ENCODE measurements around the gene FNIP1. TPM values are rescaled to one million over a fixed set of nuclear protein-coding genes. Genes with fewer than 3 reads are reported as not detected.
A peak's percentile ranks its signal among the peaks of the same experiment; 100 is the strongest.

Gene FNIP1
- total and polyA plus RNA-seq, 9 of the 15 experiments (the other 6 are each of a cell fraction or from before 2014, with no cell fraction given) = 5.0 to 32.8 (median 18.4) TPM

DNA sequence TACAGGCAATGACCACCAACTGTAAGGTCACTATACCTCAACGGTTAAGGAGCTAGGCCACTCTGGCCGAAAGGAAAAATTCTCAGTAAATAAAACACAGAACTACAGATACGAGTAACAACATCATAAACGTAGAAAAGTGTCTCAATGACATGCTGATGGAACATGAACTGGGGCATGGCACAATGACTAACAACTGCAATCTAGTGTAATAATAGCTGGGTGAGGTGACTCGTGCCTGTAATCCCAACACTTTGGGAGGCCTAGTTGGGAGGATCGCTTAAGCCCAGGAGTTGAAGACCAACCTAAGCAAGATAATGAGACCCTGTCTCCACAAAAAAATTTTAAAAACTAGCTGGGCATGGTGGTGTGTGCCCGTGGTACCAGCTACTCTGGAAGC lies 152.0 kb downstream of the FNIP1 start (continued):
- TF ChIP-seq CEBPG (CRISPR knock-in tag; IDR thresholded peaks at IDR 0.05) = no peak
- peak in 1 of 2 experiments; percentile 57; a peak in 2 of 4 replicates for TF ChIP-seq CEBPG (tag; conservative IDR thresholded peaks at IDR 0.05 in 1 of 2, IDR thresholded peaks at IDR 0.05 in 1 of 2)
- TF ChIP-seq EWSR1 (IDR thresholded peaks at IDR 0.05; ENCODE audit: borderline replicate concordance, low read depth, partially characterized antibody) = no peak

GRCh38 chr5:131644370-131644769 lies 152.4 kb downstream of the FNIP1 start:
- in situ Hi-C loops (cut with MboI) = no loop called here
- BruUV-seq (replicated peaks) = no TSS peak
- DNase-seq (ENCODE audit: extremely low read depth in 1 of 4, low spot score in 3 of 4) (no peak), FAIRE-seq (no peak), ATAC-seq (no peak)
- WGBS (ENCODE audit: insufficient coverage, low coverage, missing lambda C conversion rate) = 88% methylated on average over 1 of the region's 1 CpG
- H3K4me2 ChIP-seq (ENCODE audit: insufficient read depth, low read length) = no peak overlapping the region
- H3K9me3 ChIP-seq (replicated peaks; ENCODE audit: control insufficient read depth, insufficient read depth, low read depth, low read length) = no peaks in the 10 kb centered on the region
- TF ChIP-seq EP300 (IDR thresholded peaks at IDR 0.05; ENCODE audit: low read length) = no peak
- TF ChIP-seq EHMT2 (IDR thresholded peaks at IDR 0.05) = no peak
- no peak for TF ChIP-seq HDGF (IDR thresholded peaks at IDR 0.05)
- TF ChIP-seq CEBPB (tag; IDR thresholded peaks at IDR 0.05) = no peak
- no peak for TF ChIP-seq E2F5 (CRISPR knock-in tag; IDR thresholded peaks at IDR 0.05)
- TF ChIP-seq POLR2AphosphoS5 (IDR thresholded peaks at IDR 0.05; ENCODE audit: control insufficient read depth, insufficient read depth, low read depth, low read length) = no peak
- TF ChIP-seq HDAC1 (IDR thresholded peaks at IDR 0.05) = no peak
- TF ChIP-seq E2F3 (CRISPR knock-in tag; IDR thresholded peaks at IDR 0.05) = no peak
- TF ChIP-seq XRCC5 (IDR thresholded peaks at IDR 0.05; ENCODE audit: low read depth, low read length) = no peak
- TF ChIP-seq ZFP91 (CRISPR knock-in tag; IDR thresholded peaks at IDR 0.05) = no peak
- TF ChIP-seq EGR1 (conservative IDR thresholded peaks at IDR 0.05) = no peak
- no peak for TF ChIP-seq KDM4B (IDR thresholded peaks at IDR 0.05; ENCODE audit: borderline replicate concordance in 2 of 2, low read depth in 1 of 2)
- no peaks in the 10 kb centered on the region for H3K27me3 ChIP-seq (ENCODE audit: control insufficient read depth in 2 of 2, insufficient read depth in 2 of 2, low read length in 2 of 2)
- no peak overlapping the region for H3K4me3 ChIP-seq
- H3K9ac ChIP-seq (ENCODE audit: insufficient read depth in 1 of 2, low read depth in 2 of 2, low read length in 2 of 2) = no peak overlapping the region
- no peaks in the 10 kb centered on the region for H4K20me1 ChIP-seq (replicated peaks; ENCODE audit: control insufficient read depth, insufficient read depth, low read length)
- H3K4me1 ChIP-seq (replicated peaks in 1 of 2; ENCODE audit: control insufficient read depth in 2 of 2, insufficient read depth in 2 of 2, low read length in 2 of 2) = peaks cover 0 to 10% of the 10 kb centered on the region in 2 experiments; a peak in 4 of 5 replicates
- POLR2A ChIA-PET = interaction anchor here (1.2 kb wide), 1 partner anchor 8 kb away, joined by 3 read pairs; no protein-coding TSS in a partner anchor
- intact Hi-C loops (cut with micrococcal nuclease) = no loop called here
- CTCF ChIA-PET (ENCODE audit: low intra/inter-chr PET ratio) = no interaction called here
- H2AFZ ChIP-seq (ENCODE audit: low read depth, low read length) = no peak overlapping the region
- no peak overlapping the region for H3K27ac ChIP-seq (ENCODE audit: extremely low read depth, low read depth, low read length)
- peaks cover 47% of the 10 kb centered on the region for H3K36me3 ChIP-seq (ENCODE audit: control insufficient read depth, insufficient read depth, low read length)
- H3K9me1 ChIP-seq (ENCODE audit: control insufficient read depth, insufficient read depth, low read length) = no peaks in the 10 kb centered on the region
- H3K79me2 ChIP-seq (ENCODE audit: control insufficient read depth, insufficient read depth, low read length) = no peaks in the 10 kb centered on the region

Data from K562 (cell line).